ENCODE results near the gene ERICH4. TPM values are rescaled to one million over a fixed set of nuclear protein-coding genes. Genes with fewer than 3 reads are reported as not detected.

The ERICH4 gene
- total and polyA plus RNA-seq, 9 of the 15 experiments (the other 6 are each of a cell fraction or from before 2014, with no cell fraction given) = not detected

DNA sequence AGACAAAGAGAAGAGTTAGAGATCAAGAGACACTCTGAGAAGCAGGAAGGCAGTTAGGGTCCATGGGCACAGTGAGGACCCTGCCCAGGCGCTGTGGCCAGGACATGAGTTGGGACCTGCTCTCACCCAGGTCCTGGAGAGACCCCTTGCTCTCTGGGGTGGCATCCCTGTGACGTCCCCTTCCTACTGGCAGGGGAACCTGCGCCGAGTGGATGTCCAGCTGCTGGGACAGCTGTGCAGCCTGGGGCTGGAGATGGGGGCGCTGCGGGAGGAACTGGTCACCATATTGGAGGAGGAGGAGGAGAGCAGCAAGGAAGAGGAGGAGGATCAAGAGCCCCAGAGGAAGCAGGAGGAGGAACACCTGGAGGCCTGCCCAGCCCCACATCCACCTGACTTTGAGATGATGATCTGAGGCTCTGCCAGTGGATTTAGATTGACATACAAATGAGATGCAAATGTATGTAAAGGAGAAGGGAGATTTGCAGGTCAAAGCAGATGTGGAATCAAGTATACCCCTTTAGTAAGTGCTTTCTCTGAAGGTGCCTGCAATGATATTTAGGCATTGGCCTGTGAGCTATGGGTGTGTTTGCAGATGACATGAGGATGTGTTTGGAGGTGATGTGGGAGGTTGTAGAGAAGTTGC, 978 bp downstream of the ERICH4 start:
- ChIA-PET CTCF (ENCODE audit: low intra/inter-chr PET ratio) (interaction anchor here (1.0 kb wide), 1 partner anchor 136 kb away, joined by 3 read pairs; no protein-coding TSS in a partner anchor), POLR2A (interaction anchor here (0.7 kb wide), 1 partner anchor 13 kb away, joined by 3 read pairs; no protein-coding TSS in a partner anchor)
- intact Hi-C loops (cut with micrococcal nuclease) (loop anchor here (10.0 kb wide), 1 partner anchor 239 kb away; no protein-coding TSS in a partner anchor), in situ Hi-C loops (cut with MboI) (no loop called here)
- ATAC-seq (no peak), FAIRE-seq (no peak), DNase-seq (ENCODE audit: extremely low read depth in 1 of 4, low spot score in 3 of 4) (peak in 2 of 4 experiments; percentile 3 to 13)
- H4K20me1 ChIP-seq (replicated peaks; ENCODE audit: control insufficient read depth, insufficient read depth, low read length) = no peaks in the 10 kb centered on the region
- TF ChIP-seq ZNF263 (CRISPR knock-in tag; IDR thresholded peaks at IDR 0.05; ENCODE audit: borderline replicate concordance) (peak; percentile 23; the same call in 1 of the 2 replicates), E2F8 (IDR thresholded peaks at IDR 0.05; ENCODE audit: low read depth, partially characterized antibody) (no peak)
- peaks cover 4 to 17% of the 10 kb centered on the region in 2 experiments; a peak in 4 of 5 replicates for H3K4me1 ChIP-seq (replicated peaks in 1 of 2; ENCODE audit: control insufficient read depth in 2 of 2, insufficient read depth in 2 of 2, low read length in 2 of 2)
- 0 out of 4 replicates have a peak overlapping the region, but pooled peaks of 1 of the 2 experiments have one; percentile 19 for H3K9ac ChIP-seq (ENCODE audit: insufficient read depth in 1 of 2, low read depth in 2 of 2, low read length in 2 of 2)
- peaks cover 4% of the 10 kb centered on the region; the same call in 2 of the 3 replicates for H3K79me2 ChIP-seq (ENCODE audit: control insufficient read depth, insufficient read depth, low read length)
- H3K9me3 ChIP-seq (replicated peaks; ENCODE audit: control insufficient read depth, insufficient read depth, low read depth, low read length) = peaks cover 4% of the 10 kb centered on the region
- no peak overlapping the region for H3K4me2 ChIP-seq (ENCODE audit: insufficient read depth, low read length)
- peak overlapping the region; percentile 71; the same call in 1 of the 2 replicates for H2AFZ ChIP-seq (ENCODE audit: low read depth, low read length)
- 23% methylated on average over 6 of the region's 6 CpGs for WGBS (ENCODE audit: insufficient coverage, low coverage, missing lambda C conversion rate)
- H3K27ac ChIP-seq (ENCODE audit: extremely low read depth, low read depth, low read length) = no peak overlapping the region
- BruUV-seq (replicated peaks) = no TSS peak
- H3K27me3 ChIP-seq (ENCODE audit: control insufficient read depth in 2 of 2, insufficient read depth in 2 of 2, low read length in 2 of 2) = peaks cover 4 to 15% of the 10 kb centered on the region in 2 experiments; a peak in 4 of 5 replicates
- H3K36me3 ChIP-seq (ENCODE audit: control insufficient read depth, insufficient read depth, low read length) = no peaks in the 10 kb centered on the region
- no peak overlapping the region for H3K4me3 ChIP-seq
- no peaks in the 10 kb centered on the region for H3K9me1 ChIP-seq (ENCODE audit: control insufficient read depth, insufficient read depth, low read length)
